Liver (tissue), 9 donors: ENCODE data around the gene TOMM22. TPM values are rescaled to one million over a fixed set of nuclear protein-coding genes. Genes with fewer than 3 reads are reported as not detected.

Source experiments
- DNase-seq: peaks from one replicate; pipeline ENCODE4 v3.0.0-alpha.2; 2017; ENCODE audit warnings: low spot score
- H3K27ac ChIP-seq, 2 donors: one replicate each; pipeline ENCODE4 v1.7.0; 2013; ENCODE audit warnings: inconsistent platforms in 2 of 2, low read length in 2 of 2, control low read depth in 1 of 2, low read depth in 1 of 2, mild to moderate bottlenecking in 1 of 2
- H3K27me3 ChIP-seq, 4 donors: one replicate each; pipeline versions ENCODE4 v1.6.1 to v1.7.0; 2013; ENCODE audit warnings: low read length in 3 of 4, inconsistent platforms in 1 of 4, mild to moderate bottlenecking in 1 of 4, moderate library complexity in 1 of 4; ENCODE audit not compliant: control insufficient read depth in 4 of 4, insufficient read depth in 4 of 4
- H3K36me3 ChIP-seq, 4 donors: one replicate each; pipeline versions ENCODE4 v1.6.1 to v1.7.0; 2013; ENCODE audit warnings: low read length in 3 of 4, mild to moderate bottlenecking in 3 of 4, low read depth in 1 of 4, moderate library complexity in 1 of 4; ENCODE audit not compliant: control insufficient read depth in 4 of 4, insufficient read depth in 3 of 4
- H3K4me1 ChIP-seq, 4 donors: one replicate each; pipeline versions ENCODE4 v1.6.1 to v1.7.0; 2013; ENCODE audit warnings: low read length in 3 of 4, mild to moderate bottlenecking in 3 of 4, moderate library complexity in 1 of 4; ENCODE audit not compliant: control insufficient read depth in 4 of 4, insufficient read depth in 4 of 4
- H3K4me3 ChIP-seq, 3 donors: one replicate each; pipeline versions ENCODE4 v1.6.1 to v1.7.0; 2013; ENCODE audit warnings: low read length in 3 of 3, control low read depth in 1 of 3, low read depth in 1 of 3, mild to moderate bottlenecking in 1 of 3
- H3K9ac ChIP-seq, 2 donors: one replicate each; pipeline ENCODE4 v1.7.0; 2013; ENCODE audit warnings: low read length in 2 of 2, mild to moderate bottlenecking in 2 of 2, moderate library complexity in 2 of 2, control low read depth in 1 of 2, low read depth in 1 of 2
- H3K9me3 ChIP-seq, 4 donors: one replicate each; pipeline versions ENCODE4 v1.6.1 to v1.7.0; 2013; ENCODE audit warnings: low read length in 3 of 4; ENCODE audit not compliant: control insufficient read depth in 4 of 4
- EGR1 ChIP-seq, 2 donors: IDR thresholded peaks; 2 replicates each; pipeline ENCODE4 v1.6.1; 2016 to 2018; ENCODE audit warnings: antibody characterized with exemption in 2 of 2, low read depth in 2 of 2
- FOXA1 ChIP-seq: IDR thresholded peaks from 2 replicates; pipeline ENCODE4 v1.6.1; 2016; ENCODE audit warnings: antibody characterized with exemption
- FOXA2 ChIP-seq: IDR thresholded peaks from 2 replicates; pipeline ENCODE4 v1.6.1; 2016; ENCODE audit warnings: antibody characterized with exemption
- GABPA ChIP-seq, 2 donors: IDR thresholded peaks in 1 of 2; conservative IDR thresholded peaks in 1 of 2; 2 replicates each; pipeline ENCODE4 v1.6.1; 2016; ENCODE audit warnings: antibody characterized with exemption in 2 of 2, mild to moderate bottlenecking in 1 of 2, moderate library complexity in 1 of 2
- HNF4A ChIP-seq, 2 donors: conservative IDR thresholded peaks; 2 replicates each; pipeline ENCODE4 v1.6.1; 2016; ENCODE audit warnings: antibody characterized with exemption in 2 of 2, mild to moderate bottlenecking in 2 of 2
- HNF4G ChIP-seq: IDR thresholded peaks from 2 replicates; pipeline ENCODE4 v1.6.1; 2016; ENCODE audit warnings: antibody characterized with exemption
- JUND ChIP-seq, 2 donors: IDR thresholded peaks; 2 replicates each; pipeline ENCODE4 v1.6.1; 2016; ENCODE audit warnings: antibody characterized with exemption in 2 of 2
- NR2F2 ChIP-seq: IDR thresholded peaks from 2 replicates; pipeline ENCODE4 v1.6.1; 2016; ENCODE audit warnings: antibody characterized with exemption
- RAD21 ChIP-seq, 2 donors: IDR thresholded peaks; 2 replicates each; pipeline ENCODE4 v1.6.1; 2016; ENCODE audit warnings: antibody characterized with exemption in 2 of 2, mild to moderate bottlenecking in 2 of 2
- RXRA ChIP-seq, 2 donors: IDR thresholded peaks; 2 replicates each; pipeline ENCODE4 v1.6.1; 2017 to 2018; ENCODE audit warnings: antibody characterized with exemption in 2 of 2, mild to moderate bottlenecking in 1 of 2
- SP1 ChIP-seq: IDR thresholded peaks from 2 replicates; pipeline ENCODE4 v1.6.1; 2018; ENCODE audit warnings: antibody characterized with exemption, mild to moderate bottlenecking
- TAF1 ChIP-seq: conservative IDR thresholded peaks from 2 replicates; pipeline ENCODE4 v1.6.1; 2016; ENCODE audit warnings: antibody characterized with exemption, mild to moderate bottlenecking
- YY1 ChIP-seq: IDR thresholded peaks from 2 replicates; pipeline ENCODE4 v1.6.1; 2016; ENCODE audit warnings: antibody characterized with exemption, mild to moderate bottlenecking
- WGBS: extraction: QIAGEN DNeasy Blood & Tissue Kit; methylation state at CpG from one replicate; pipeline ENCODE4 v1.1.7; 2013; 5-methylcytosine and 5-hydroxymethylcytosine counted together
- polyA plus RNA-seq, 2 donors: library from polyadenylated mRNA; stranded (reverse) in 1 of 2; unstranded in 1 of 2; fragments of 200-250 nt in 1 of 2; fragments of >200 nt in 1 of 2; fragmentation: Nextera tagmentation in 1 of 2; extraction: Ambion mirVana in 1 of 2; gene quantifications; one replicate each; pipeline versions ENCODE4 v1.2.1 to v1.2.3, GENCODE V29; 2013 to 2015
- total RNA-seq, 2 donors: library from RNA; depleted of rRNA; stranded (reverse); fragments of >200 nt; gene quantifications; one replicate each; pipeline ENCODE4 v1.2.3, GENCODE V29; 2014
- TF ChIP-seq, protein P1 (sequence below): IDR thresholded peaks from 2 replicates; pipeline ENCODE4 v1.6.1; 2016; ENCODE audit warnings: antibody characterized with exemption
- TF ChIP-seq, protein P2 (sequence below): fragments of 150-350 bp; IDR thresholded peaks from 2 replicates; pipeline ENCODE4 v1.5.1; 2017; ENCODE audit warnings: improper control_type of control experiment, low read depth, low read length; ENCODE audit not compliant: missing input control
- TF ChIP-seq, protein P3 (sequence below): IDR thresholded peaks from 2 replicates; pipeline ENCODE4 v1.6.1; 2016; ENCODE audit warnings: antibody characterized with exemption
- TF ChIP-seq, protein P4 (sequence below): IDR thresholded peaks from 2 replicates; pipeline ENCODE4 v1.6.1; 2016; ENCODE audit warnings: antibody characterized with exemption, mild to moderate bottlenecking
- donor health status: healthy.
- donor health status: healthy.
- donor health status: healthy.
- donor health status: healthy.
- donor health status: healthy.

TOMM22 gene
- total and polyA plus RNA-seq, 4 donors = 20.2 to 44.3 (median 21.3) TPM

DNA sequence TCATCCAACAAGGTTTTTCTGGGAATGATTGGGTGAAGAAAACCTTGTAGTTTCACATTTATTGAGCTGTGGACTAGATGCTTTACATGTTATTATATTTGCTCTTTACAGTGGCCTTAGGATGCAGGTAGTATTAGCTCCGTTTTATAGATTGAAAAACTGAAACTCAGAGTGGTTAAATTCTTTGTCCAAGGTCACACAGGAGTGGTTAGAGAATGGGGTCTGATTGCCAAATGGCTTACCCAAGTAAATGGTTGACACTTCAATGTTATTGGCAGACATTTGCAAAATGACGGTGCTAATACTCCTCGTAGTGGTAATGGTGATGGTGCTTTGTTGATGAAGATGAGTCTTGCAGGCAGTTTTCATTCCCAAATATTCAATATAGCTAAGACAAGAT lies 26.2 kb downstream of the TOMM22 start:
- H3K9ac ChIP-seq = peak overlapping the region in 1 of 2 donors; percentile 17
- TF ChIP-seq RAD21 (IDR thresholded peaks at IDR 0.05) (no peak), EGR1 (IDR thresholded peaks at IDR 0.05; ENCODE audit: low read depth in 2 of 2) (no peak), RXRA (IDR thresholded peaks at IDR 0.05) (no peak), FOXA1 (no peak), SP1 (no peak), JUND (IDR thresholded peaks at IDR 0.05) (no peak), HNF4G (no peak), HNF4A (conservative IDR thresholded peaks at IDR 0.05) (no peak), NR2F2 (no peak)
- TF ChIP-seq, protein P1, sequence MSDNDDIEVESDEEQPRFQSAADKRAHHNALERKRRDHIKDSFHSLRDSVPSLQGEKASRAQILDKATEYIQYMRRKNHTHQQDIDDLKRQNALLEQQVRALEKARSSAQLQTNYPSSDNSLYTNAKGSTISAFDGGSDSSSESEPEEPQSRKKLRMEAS = no peak
- TF ChIP-seq, protein P2, sequence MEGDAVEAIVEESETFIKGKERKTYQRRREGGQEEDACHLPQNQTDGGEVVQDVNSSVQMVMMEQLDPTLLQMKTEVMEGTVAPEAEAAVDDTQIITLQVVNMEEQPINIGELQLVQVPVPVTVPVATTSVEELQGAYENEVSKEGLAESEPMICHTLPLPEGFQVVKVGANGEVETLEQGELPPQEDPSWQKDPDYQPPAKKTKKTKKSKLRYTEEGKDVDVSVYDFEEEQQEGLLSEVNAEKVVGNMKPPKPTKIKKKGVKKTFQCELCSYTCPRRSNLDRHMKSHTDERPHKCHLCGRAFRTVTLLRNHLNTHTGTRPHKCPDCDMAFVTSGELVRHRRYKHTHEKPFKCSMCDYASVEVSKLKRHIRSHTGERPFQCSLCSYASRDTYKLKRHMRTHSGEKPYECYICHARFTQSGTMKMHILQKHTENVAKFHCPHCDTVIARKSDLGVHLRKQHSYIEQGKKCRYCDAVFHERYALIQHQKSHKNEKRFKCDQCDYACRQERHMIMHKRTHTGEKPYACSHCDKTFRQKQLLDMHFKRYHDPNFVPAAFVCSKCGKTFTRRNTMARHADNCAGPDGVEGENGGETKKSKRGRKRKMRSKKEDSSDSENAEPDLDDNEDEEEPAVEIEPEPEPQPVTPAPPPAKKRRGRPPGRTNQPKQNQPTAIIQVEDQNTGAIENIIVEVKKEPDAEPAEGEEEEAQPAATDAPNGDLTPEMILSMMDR = no peak
- DNase-seq = no peak
- no peaks in the 10 kb centered on the region for H3K27me3 ChIP-seq
- H3K4me3 ChIP-seq = no peak overlapping the region
- peaks cover 0 to 29% (median 18%) of the 10 kb centered on the region in 4 donors for H3K4me1 ChIP-seq
- WGBS = 90% methylated on average over 3 of the region's 3 CpGs
- peaks cover 0 to 6% (median 3%) of the 10 kb centered on the region in 4 donors for H3K36me3 ChIP-seq
- no peaks in the 10 kb centered on the region for H3K9me3 ChIP-seq
- peak overlapping the region in 1 of 2 donors; percentile 94 for H3K27ac ChIP-seq

DNA sequence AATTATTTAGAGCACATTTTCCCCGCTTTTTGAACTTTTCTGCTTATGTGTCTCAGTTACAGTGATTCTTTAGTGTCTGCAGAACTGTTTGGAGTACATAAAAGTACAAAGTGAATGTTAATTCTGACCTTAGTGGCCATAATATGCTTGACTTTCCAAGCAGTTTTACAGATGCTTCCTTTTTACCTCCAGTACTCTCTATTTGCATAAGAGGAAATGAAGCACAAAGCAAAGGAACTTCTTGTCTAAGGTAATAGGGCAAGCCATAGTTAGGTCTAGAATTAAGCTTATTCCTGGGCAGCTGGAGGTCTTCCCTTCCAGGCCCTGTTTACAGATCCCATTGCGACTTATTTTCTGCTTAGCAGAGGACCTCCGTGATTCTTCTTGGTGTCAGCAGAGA lies 27.5 kb downstream of the TOMM22 start:
- DNase-seq = no peak
- TF ChIP-seq, protein P3, sequence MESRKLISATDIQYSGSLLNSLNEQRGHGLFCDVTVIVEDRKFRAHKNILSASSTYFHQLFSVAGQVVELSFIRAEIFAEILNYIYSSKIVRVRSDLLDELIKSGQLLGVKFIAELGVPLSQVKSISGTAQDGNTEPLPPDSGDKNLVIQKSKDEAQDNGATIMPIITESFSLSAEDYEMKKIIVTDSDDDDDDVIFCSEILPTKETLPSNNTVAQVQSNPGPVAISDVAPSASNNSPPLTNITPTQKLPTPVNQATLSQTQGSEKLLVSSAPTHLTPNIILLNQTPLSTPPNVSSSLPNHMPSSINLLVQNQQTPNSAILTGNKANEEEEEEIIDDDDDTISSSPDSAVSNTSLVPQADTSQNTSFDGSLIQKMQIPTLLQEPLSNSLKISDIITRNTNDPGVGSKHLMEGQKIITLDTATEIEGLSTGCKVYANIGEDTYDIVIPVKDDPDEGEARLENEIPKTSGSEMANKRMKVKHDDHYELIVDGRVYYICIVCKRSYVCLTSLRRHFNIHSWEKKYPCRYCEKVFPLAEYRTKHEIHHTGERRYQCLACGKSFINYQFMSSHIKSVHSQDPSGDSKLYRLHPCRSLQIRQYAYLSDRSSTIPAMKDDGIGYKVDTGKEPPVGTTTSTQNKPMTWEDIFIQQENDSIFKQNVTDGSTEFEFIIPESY = no peak
- TF ChIP-seq, protein P1 = no peak
- TF ChIP-seq FOXA2 (no peak), TAF1 (no peak), JUND (IDR thresholded peaks at IDR 0.05) (no peak), HNF4G (no peak), FOXA1 (no peak), HNF4A (conservative IDR thresholded peaks at IDR 0.05) (no peak), RAD21 (IDR thresholded peaks at IDR 0.05) (no peak), SP1 (no peak), YY1 (no peak), EGR1 (IDR thresholded peaks at IDR 0.05; ENCODE audit: low read depth in 2 of 2) (no peak), NR2F2 (no peak), GABPA (IDR thresholded peaks at IDR 0.05 in 1 of 2, conservative IDR thresholded peaks at IDR 0.05 in 1 of 2) (no peak)
- TF ChIP-seq, protein P2 = no peak
- TF ChIP-seq, protein P4, sequence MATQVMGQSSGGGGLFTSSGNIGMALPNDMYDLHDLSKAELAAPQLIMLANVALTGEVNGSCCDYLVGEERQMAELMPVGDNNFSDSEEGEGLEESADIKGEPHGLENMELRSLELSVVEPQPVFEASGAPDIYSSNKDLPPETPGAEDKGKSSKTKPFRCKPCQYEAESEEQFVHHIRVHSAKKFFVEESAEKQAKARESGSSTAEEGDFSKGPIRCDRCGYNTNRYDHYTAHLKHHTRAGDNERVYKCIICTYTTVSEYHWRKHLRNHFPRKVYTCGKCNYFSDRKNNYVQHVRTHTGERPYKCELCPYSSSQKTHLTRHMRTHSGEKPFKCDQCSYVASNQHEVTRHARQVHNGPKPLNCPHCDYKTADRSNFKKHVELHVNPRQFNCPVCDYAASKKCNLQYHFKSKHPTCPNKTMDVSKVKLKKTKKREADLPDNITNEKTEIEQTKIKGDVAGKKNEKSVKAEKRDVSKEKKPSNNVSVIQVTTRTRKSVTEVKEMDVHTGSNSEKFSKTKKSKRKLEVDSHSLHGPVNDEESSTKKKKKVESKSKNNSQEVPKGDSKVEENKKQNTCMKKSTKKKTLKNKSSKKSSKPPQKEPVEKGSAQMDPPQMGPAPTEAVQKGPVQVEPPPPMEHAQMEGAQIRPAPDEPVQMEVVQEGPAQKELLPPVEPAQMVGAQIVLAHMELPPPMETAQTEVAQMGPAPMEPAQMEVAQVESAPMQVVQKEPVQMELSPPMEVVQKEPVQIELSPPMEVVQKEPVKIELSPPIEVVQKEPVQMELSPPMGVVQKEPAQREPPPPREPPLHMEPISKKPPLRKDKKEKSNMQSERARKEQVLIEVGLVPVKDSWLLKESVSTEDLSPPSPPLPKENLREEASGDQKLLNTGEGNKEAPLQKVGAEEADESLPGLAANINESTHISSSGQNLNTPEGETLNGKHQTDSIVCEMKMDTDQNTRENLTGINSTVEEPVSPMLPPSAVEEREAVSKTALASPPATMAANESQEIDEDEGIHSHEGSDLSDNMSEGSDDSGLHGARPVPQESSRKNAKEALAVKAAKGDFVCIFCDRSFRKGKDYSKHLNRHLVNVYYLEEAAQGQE = no peak
- 93% methylated on average over 3 of the region's 3 CpGs for WGBS
- peaks cover 0 to 29% (median 18%) of the 10 kb centered on the region in 4 donors for H3K4me1 ChIP-seq
- H3K27me3 ChIP-seq = no peaks in the 10 kb centered on the region
- H3K36me3 ChIP-seq = peaks cover 0 to 6% (median 3%) of the 10 kb centered on the region in 4 donors
- H3K27ac ChIP-seq = no peak overlapping the region
- no peak overlapping the region for H3K4me3 ChIP-seq
- H3K9ac ChIP-seq = no peak overlapping the region
- no peaks in the 10 kb centered on the region for H3K9me3 ChIP-seq
